ENCODE results near the gene TIE1. TPM values are rescaled to one million over a fixed set of nuclear protein-coding genes. Genes with fewer than 3 reads are reported as not detected.

The TIE1 gene
- total RNA-seq, 4 donors from 2014 or later: 15.9 to 27.9 (median 20.7) TPM

DNA sequence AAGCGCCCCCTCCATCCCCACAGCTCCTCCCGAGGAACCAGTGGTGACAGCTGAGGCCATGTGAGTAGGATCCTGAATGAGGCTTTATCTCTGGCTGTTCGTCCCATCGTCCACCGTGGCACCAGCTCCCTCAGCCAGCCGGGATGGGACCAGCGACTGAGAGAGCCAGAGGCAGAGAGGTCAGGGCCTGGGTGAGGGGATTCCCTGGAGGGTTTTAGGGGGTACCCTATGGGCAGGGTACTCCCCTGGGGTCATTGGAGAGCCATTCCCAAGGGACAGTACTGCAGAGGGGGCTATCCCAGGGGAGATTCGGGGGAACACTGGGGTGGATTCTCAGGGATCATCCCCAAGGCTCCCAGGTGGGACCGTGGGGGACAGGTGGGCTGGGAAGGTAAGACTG lies 28.6 kb upstream of the TIE1 start:
- in situ Hi-C loops (cut with MboI; ENCODE audit: low sequenced_read_pairs in 4 of 4): no loop called here
- intact Hi-C loops (cut with DNase I; ENCODE audit: low total_unique reads): no loop called here
- no peak overlapping the region for H3K27ac ChIP-seq
- DNase-seq: no peak
- no peak for ATAC-seq
- TF ChIP-seq POLR2A (IDR thresholded peaks at IDR 0.05): no peak
- TF ChIP-seq, protein P1, sequence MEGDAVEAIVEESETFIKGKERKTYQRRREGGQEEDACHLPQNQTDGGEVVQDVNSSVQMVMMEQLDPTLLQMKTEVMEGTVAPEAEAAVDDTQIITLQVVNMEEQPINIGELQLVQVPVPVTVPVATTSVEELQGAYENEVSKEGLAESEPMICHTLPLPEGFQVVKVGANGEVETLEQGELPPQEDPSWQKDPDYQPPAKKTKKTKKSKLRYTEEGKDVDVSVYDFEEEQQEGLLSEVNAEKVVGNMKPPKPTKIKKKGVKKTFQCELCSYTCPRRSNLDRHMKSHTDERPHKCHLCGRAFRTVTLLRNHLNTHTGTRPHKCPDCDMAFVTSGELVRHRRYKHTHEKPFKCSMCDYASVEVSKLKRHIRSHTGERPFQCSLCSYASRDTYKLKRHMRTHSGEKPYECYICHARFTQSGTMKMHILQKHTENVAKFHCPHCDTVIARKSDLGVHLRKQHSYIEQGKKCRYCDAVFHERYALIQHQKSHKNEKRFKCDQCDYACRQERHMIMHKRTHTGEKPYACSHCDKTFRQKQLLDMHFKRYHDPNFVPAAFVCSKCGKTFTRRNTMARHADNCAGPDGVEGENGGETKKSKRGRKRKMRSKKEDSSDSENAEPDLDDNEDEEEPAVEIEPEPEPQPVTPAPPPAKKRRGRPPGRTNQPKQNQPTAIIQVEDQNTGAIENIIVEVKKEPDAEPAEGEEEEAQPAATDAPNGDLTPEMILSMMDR (IDR thresholded peaks at IDR 0.05 in 4 of 5, conservative IDR thresholded peaks at IDR 0.05 in 1 of 5): no peak
- no peak overlapping the region for H3K4me3 ChIP-seq
- H3K36me3 ChIP-seq: no peaks in the 10 kb centered on the region
- H3K27me3 ChIP-seq: peaks cover 8 to 16% (median 11%) of the 10 kb centered on the region in 3 donors
- no peaks in the 10 kb centered on the region for H3K4me1 ChIP-seq
- H3K9me3 ChIP-seq: no peaks in the 10 kb centered on the region

- Histone ChIP-seq H3K27ac (no peak overlapping the region), H3K27me3 (peaks cover 8 to 16% (median 11%) of the 10 kb centered on the region in 3 donors), H3K4me3 (no peak overlapping the region), H3K36me3 (no peaks in the 10 kb centered on the region), H3K9me3 (no peaks in the 10 kb centered on the region), H3K4me1 (no peaks in the 10 kb centered on the region)
- in situ Hi-C loops (cut with MboI; ENCODE audit: low sequenced_read_pairs in 4 of 4): no loop called here
- intact Hi-C loops (cut with DNase I; ENCODE audit: low total_unique reads): no loop called here
- no peak for DNase-seq
- TF ChIP-seq, protein P1 (IDR thresholded peaks at IDR 0.05 in 4 of 5, conservative IDR thresholded peaks at IDR 0.05 in 1 of 5): no peak
- no peak for ATAC-seq
Observed at GRCh38 chr1:43272576-43273571, 27.9 kb upstream of the TIE1 start.

GRCh38 chr1:43273708-43274107 lies 27.1 kb upstream of the TIE1 start:
- Histone ChIP-seq H3K27ac (no peak overlapping the region), H3K4me1 (no peaks in the 10 kb centered on the region), H3K4me3 (no peak overlapping the region), H3K27me3 (peaks cover 8 to 16% (median 11%) of the 10 kb centered on the region in 3 donors), H3K9me3 (no peaks in the 10 kb centered on the region), H3K36me3 (no peaks in the 10 kb centered on the region)
- intact Hi-C loops (cut with DNase I; ENCODE audit: low total_unique reads) (no loop called here), in situ Hi-C loops (cut with MboI; ENCODE audit: low sequenced_read_pairs in 4 of 4) (no loop called here)
- TF ChIP-seq POLR2A (IDR thresholded peaks at IDR 0.05): no peak
- TF ChIP-seq, protein P1 (IDR thresholded peaks at IDR 0.05 in 4 of 5, conservative IDR thresholded peaks at IDR 0.05 in 1 of 5): no peak
- DNase-seq (no peak), ATAC-seq (no peak)

- no peaks in the 10 kb centered on the region for H3K36me3 ChIP-seq
- no peaks in the 10 kb centered on the region for H3K9me3 ChIP-seq
- no peak for TF ChIP-seq POLR2A (IDR thresholded peaks at IDR 0.05)
- TF ChIP-seq, protein P1 (IDR thresholded peaks at IDR 0.05 in 4 of 5, conservative IDR thresholded peaks at IDR 0.05 in 1 of 5): no peak
- no peaks in the 10 kb centered on the region for H3K4me1 ChIP-seq
- intact Hi-C loops (cut with DNase I; ENCODE audit: low total_unique reads): no loop called here
- ATAC-seq (peak in 1 of 2 donors; percentile 46), DNase-seq (no peak)
- no peak overlapping the region for H3K4me3 ChIP-seq
- H3K27me3 ChIP-seq: peaks cover 8 to 16% (median 11%) of the 10 kb centered on the region in 3 donors
- in situ Hi-C loops (cut with MboI; ENCODE audit: low sequenced_read_pairs in 4 of 4): no loop called here
- H3K27ac ChIP-seq: peak overlapping the region in 1 of 4 donors; percentile 31
Observed at GRCh38 chr1:43274125-43274803, 26.5 kb upstream of the TIE1 start.
